Uterus (tissue), 4 donors: Measurements from ENCODE around the gene ARSB. TPM values are rescaled to one million over a fixed set of nuclear protein-coding genes. Genes with fewer than 3 reads are reported as not detected.

Source experiments
- DNase-seq, 2 donors: peaks; one replicate each; pipeline ENCODE4 v3.0.0-alpha.2; 2019 to 2020
- H3K27ac ChIP-seq, 2 donors: fragments of 200-600 bp; sonication (generic); 1 replicate in 1 of 2; 2 replicates in 1 of 2; pipeline ENCODE4 v1.5.1; 2016 to 2018
- H3K27me3 ChIP-seq, 2 donors: fragments of 200-600 bp; sonication (generic); one replicate each; pipeline ENCODE4 v1.5.1; 2018 to 2019; ENCODE audit warnings: control low read depth in 1 of 2
- H3K36me3 ChIP-seq, 2 donors: fragments of 200-600 bp; sonication (generic); one replicate each; pipeline ENCODE4 v1.5.1; 2019; ENCODE audit warnings: control low read depth in 1 of 2
- H3K4me1 ChIP-seq, 2 donors: fragments of 200-600 bp; sonication (generic); one replicate each; pipeline ENCODE4 v1.5.1; 2018 to 2019; ENCODE audit warnings: control low read depth in 1 of 2
- H3K4me3 ChIP-seq, 2 donors: fragments of 200-600 bp; sonication (generic); 1 replicate in 1 of 2; 2 replicates in 1 of 2; pipeline ENCODE4 v1.5.1; 2018 to 2019; ENCODE audit warnings: mild to moderate bottlenecking in 1 of 2
- H3K9me3 ChIP-seq, 2 donors: fragments of 200-600 bp; sonication (generic); one replicate each; pipeline ENCODE4 v1.5.1; 2019; ENCODE audit warnings: control low read depth in 1 of 2
- CTCF ChIP-seq, 4 experiments: fragments of 200-600 bp in 2 of 4; fragments of 450-650 bp in 2 of 4; sonication (generic) in 2 of 4; IDR thresholded peaks; one replicate each; pipeline ENCODE4 v1.5.1; 2016 to 2019; ENCODE audit warnings: antibody characterized with exemption in 4 of 4, mild to moderate bottlenecking in 2 of 4, moderate library complexity in 1 of 4
- POLR2A ChIP-seq, 2 donors: fragments of 450-650 bp; IDR thresholded peaks; one replicate each; pipeline ENCODE4 v1.6.1; 2016; ENCODE audit warnings: antibody characterized with exemption in 2 of 2, mild to moderate bottlenecking in 1 of 2, moderate library complexity in 1 of 2
- intact Hi-C: fragments of 100-400 bp; cut with DNase I; formaldehyde crosslinking; loops from one replicate; pipeline ENCODE4 v1.15.1; 2023; ENCODE audit warnings: low total_unique reads
- total RNA-seq, 4 donors: library from RNA; depleted of rRNA in 3 of 4; stranded (reverse); fragments of >200 nt in 3 of 4; gene quantifications; one replicate each; pipeline versions ENCODE4 v1.1.0 to v1.2.4, GENCODE V29; 2014 to 2023
- donor health status: DM: yes; HTN: yes; CAD: no.

ARSB gene
- total RNA-seq, 4 donors from 2014 or later, result 10.0 to 22.7 (median 15.1) TPM

GRCh38 chr5:78787783-78788182, 197.3 kb downstream of the ARSB start:
- intact Hi-C loops, result no loop called here

GRCh38 chr5:78785454-78785853, 199.7 kb downstream of the ARSB start:
- H3K36me3 ChIP-seq, result no peaks in the 10 kb centered on the region
- no peaks in the 10 kb centered on the region for H3K9me3 ChIP-seq
- H3K4me3 ChIP-seq, result no peak overlapping the region
- intact Hi-C loops, result no loop called here
- no peak for TF ChIP-seq CTCF (IDR thresholded peaks at IDR 0.05)
- TF ChIP-seq POLR2A (IDR thresholded peaks at IDR 0.05), result no peak
- no peak overlapping the region for H3K27ac ChIP-seq
- H3K4me1 ChIP-seq, result no peaks in the 10 kb centered on the region
- DNase-seq, result no peak
- H3K27me3 ChIP-seq, result no peaks in the 10 kb centered on the region

More at GRCh38 chr5:78787783-78788182, 197.3 kb downstream of the ARSB start:
- no peak overlapping the region for H3K4me3 ChIP-seq
- TF ChIP-seq POLR2A (IDR thresholded peaks at IDR 0.05) (no peak), CTCF (IDR thresholded peaks at IDR 0.05) (no peak)
- no peaks in the 10 kb centered on the region for H3K9me3 ChIP-seq
- no peaks in the 10 kb centered on the region for H3K36me3 ChIP-seq
- DNase-seq, result no peak
- no peaks in the 10 kb centered on the region for H3K27me3 ChIP-seq
- H3K4me1 ChIP-seq, result no peaks in the 10 kb centered on the region
- no peak overlapping the region for H3K27ac ChIP-seq

GRCh38 chr5:78783434-78784130, 201.5 kb downstream of the ARSB start:
- intact Hi-C loops, result no loop called here
- Histone ChIP-seq H3K4me1 (no peaks in the 10 kb centered on the region), H3K36me3 (no peaks in the 10 kb centered on the region), H3K9me3 (no peaks in the 10 kb centered on the region), H3K27ac (no peak overlapping the region), H3K4me3 (no peak overlapping the region), H3K27me3 (no peaks in the 10 kb centered on the region)
- no peak for DNase-seq
- TF ChIP-seq POLR2A (IDR thresholded peaks at IDR 0.05), result no peak
- TF ChIP-seq CTCF (IDR thresholded peaks at IDR 0.05), result no peak

GRCh38 chr5:78782728-78783127, 202.4 kb downstream of the ARSB start:
- intact Hi-C loops, result no loop called here
- no peak overlapping the region for H3K27ac ChIP-seq
- no peak overlapping the region for H3K4me3 ChIP-seq
- H3K36me3 ChIP-seq, result no peaks in the 10 kb centered on the region
- no peak for DNase-seq
- TF ChIP-seq CTCF (IDR thresholded peaks at IDR 0.05) (no peak), POLR2A (IDR thresholded peaks at IDR 0.05) (no peak)
- no peaks in the 10 kb centered on the region for H3K4me1 ChIP-seq
- H3K9me3 ChIP-seq, result no peaks in the 10 kb centered on the region
- no peaks in the 10 kb centered on the region for H3K27me3 ChIP-seq

GRCh38 chr5:78781611-78782286, 203.4 kb downstream of the ARSB start:
- no peaks in the 10 kb centered on the region for H3K4me1 ChIP-seq
- DNase-seq, result no peak
- H3K27ac ChIP-seq, result no peak overlapping the region
- intact Hi-C loops, result no loop called here
- H3K27me3 ChIP-seq, result no peaks in the 10 kb centered on the region
- no peak overlapping the region for H3K4me3 ChIP-seq
- H3K36me3 ChIP-seq, result no peaks in the 10 kb centered on the region
- TF ChIP-seq POLR2A (IDR thresholded peaks at IDR 0.05), result no peak
- TF ChIP-seq CTCF (IDR thresholded peaks at IDR 0.05), result no peak
- H3K9me3 ChIP-seq, result no peaks in the 10 kb centered on the region
